ENCODE data around the gene CCDC3. TPM values are rescaled to one million over a fixed set of nuclear protein-coding genes. Genes with fewer than 3 reads are reported as not detected.

Gene CCDC3
- total RNA-seq (10.5 TPM), polyA plus RNA-seq (ENCODE audit: insufficient read depth in 1 of 8, insufficient read length in 8 of 8, low replicate concordance in 1 of 8) (10 to 100 TPM; 19.6 to 34.7 (median 22.5) TPM)
- long read RNA-seq, donor 1, partial matches to known transcripts, result 0 of 2 reads
- long read RNA-seq, donor 1, other reads (novel, unspliced or antisense), result 0 of 2 reads
- long read RNA-seq, donor 2, partial matches to known transcripts, result 0 of 2 reads
- long read RNA-seq, donor 2, other reads (novel, unspliced or antisense), result 0 of 2 reads
- long read RNA-seq, donor 3, transcript CCDC3-201 (3 exons, 2,731 nt), result major isoform, 11 of 11 reads
- long read RNA-seq, donor 3, partial matches to known transcripts, result 0 of 11 reads
- long read RNA-seq, donor 3, other reads (novel, unspliced or antisense), result 0 of 11 reads
- long read RNA-seq, donor 4, partial matches to known transcripts, result 0 of 1 reads
- long read RNA-seq, donor 4, other reads (novel, unspliced or antisense), result 0 of 1 reads
- long read RNA-seq, donor 5, transcript CCDC3-201 (3 exons, 2,731 nt), result major isoform, 14 of 14 reads
- long read RNA-seq, donor 5, partial matches to known transcripts, result 0 of 14 reads
- long read RNA-seq, donor 5, other reads (novel, unspliced or antisense), result 0 of 14 reads
- long read RNA-seq, donor 6, transcript CCDC3-201 (3 exons, 2,731 nt), result major isoform, 9 of 9 reads
- long read RNA-seq, donor 6, partial matches to known transcripts, result 0 of 9 reads
- long read RNA-seq, donor 6, other reads (novel, unspliced or antisense), result 0 of 9 reads
- long read RNA-seq, donor 7, transcript CCDC3-201 (3 exons, 2,731 nt), result major isoform, 7 of 7 reads
- long read RNA-seq, donor 7, partial matches to known transcripts, result 0 of 7 reads
- long read RNA-seq, donor 7, other reads (novel, unspliced or antisense), result 0 of 7 reads
- long read RNA-seq, donor 8, partial matches to known transcripts, result 0 of 1 reads
- long read RNA-seq, donor 8, other reads (novel, unspliced or antisense), result 0 of 1 reads
- long read RNA-seq, donor 9, partial matches to known transcripts, result 0 of 3 reads
- long read RNA-seq, donor 9, other reads (novel, unspliced or antisense), result 0 of 3 reads
- long read RNA-seq, donor 10, transcript CCDC3-201 (3 exons, 2,731 nt), result major isoform, 5 of 5 reads
- long read RNA-seq, donor 10, partial matches to known transcripts, result 0 of 5 reads
- long read RNA-seq, donor 10, other reads (novel, unspliced or antisense), result 0 of 5 reads
- long read RNA-seq, donor 11, partial matches to known transcripts, result 0 of 4 reads
- long read RNA-seq, donor 11, other reads (novel, unspliced or antisense), result 0 of 4 reads

DNA sequence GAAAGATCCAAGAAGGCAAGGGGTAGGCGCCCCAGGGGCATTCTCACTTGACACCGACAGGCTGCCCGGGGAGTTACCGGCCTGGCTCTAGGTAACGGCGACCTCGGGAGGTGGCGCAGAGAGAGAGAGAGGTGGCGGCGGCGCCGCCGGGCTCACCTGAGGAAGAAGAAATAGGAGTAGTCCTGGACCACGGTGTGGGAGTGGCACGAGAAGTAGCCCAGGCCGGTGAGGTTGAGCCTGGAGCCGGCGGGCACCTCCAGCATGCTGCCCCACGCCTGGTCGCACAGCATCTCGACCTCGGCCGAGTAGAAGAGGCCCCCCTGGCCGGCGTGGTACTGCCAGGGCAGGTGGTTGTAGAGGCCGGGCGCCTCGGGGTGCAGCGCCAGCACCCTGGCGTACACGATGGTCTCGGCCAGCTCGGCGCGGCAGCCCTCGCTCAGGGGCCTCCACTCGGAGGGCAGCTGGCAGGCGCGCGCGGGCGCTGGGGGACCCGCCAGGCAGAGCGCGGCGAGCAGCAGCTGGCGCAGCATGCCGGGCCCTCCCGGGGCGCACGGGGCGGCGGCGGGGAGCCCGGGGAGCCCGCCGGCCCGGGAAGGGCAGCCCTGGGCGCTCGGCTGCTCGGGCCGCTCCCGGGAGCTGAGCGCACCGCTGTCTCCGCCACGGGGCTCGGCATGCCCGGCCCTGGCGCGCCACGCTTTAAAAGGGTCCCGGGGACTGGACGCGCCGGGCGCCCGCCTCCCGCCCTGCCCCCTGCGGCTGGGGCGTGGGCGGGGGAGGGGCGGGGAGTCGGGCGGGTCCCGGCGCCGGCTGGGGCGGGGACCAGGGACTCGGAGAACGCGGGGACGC is at the start of gene CCDC3:
CCDC3 (minus strand) TSS at position 673 of the 846 bp plus-strand sequence; CDS start at position 530, 143 bp downstream.
- no peaks in the 10 kb centered on the region for H3K36me3 ChIP-seq (ENCODE audit: control insufficient read depth, insufficient read depth, low read length)
- peaks cover 9% of the 10 kb centered on the region for H3K27me3 ChIP-seq (ENCODE audit: control insufficient read depth, insufficient read depth, low read length)
- no peaks in the 10 kb centered on the region for H3K9me3 ChIP-seq (replicated peaks; ENCODE audit: control insufficient read depth, low read depth, low read length)
- 2% methylated on average over 78 of the region's 93 CpGs for WGBS (ENCODE audit: insufficient coverage)
- H3K27ac ChIP-seq (ENCODE audit: low read length), result no peak within 1 kb of the TSS
- DNase-seq, result peak; percentile 49
- peaks cover 10% of the 10 kb centered on the region for H3K4me1 ChIP-seq (ENCODE audit: control insufficient read depth, insufficient read depth, low read length)
- peak within 1 kb of the TSS; percentile 47 for H3K4me3 ChIP-seq (ENCODE audit: low read length)

GRCh38 chr10:13051126-13051694 is 49.7 kb upstream of the CCDC3 start:
- no peak for DNase-seq
- Histone ChIP-seq H3K36me3 (ENCODE audit: control insufficient read depth, insufficient read depth, low read length) (no peaks in the 10 kb centered on the region), H3K4me3 (ENCODE audit: low read length) (no peak overlapping the region), H3K9me3 (replicated peaks; ENCODE audit: control insufficient read depth, low read depth, low read length) (no peaks in the 10 kb centered on the region), H3K27ac (ENCODE audit: low read length) (no peak overlapping the region), H3K4me1 (ENCODE audit: control insufficient read depth, insufficient read depth, low read length) (peaks cover 2% of the 10 kb centered on the region), H3K27me3 (ENCODE audit: control insufficient read depth, insufficient read depth, low read length) (no peaks in the 10 kb centered on the region)
- 50% methylated on average over 1 of the region's 7 CpGs for WGBS (ENCODE audit: insufficient coverage)

DNA sequence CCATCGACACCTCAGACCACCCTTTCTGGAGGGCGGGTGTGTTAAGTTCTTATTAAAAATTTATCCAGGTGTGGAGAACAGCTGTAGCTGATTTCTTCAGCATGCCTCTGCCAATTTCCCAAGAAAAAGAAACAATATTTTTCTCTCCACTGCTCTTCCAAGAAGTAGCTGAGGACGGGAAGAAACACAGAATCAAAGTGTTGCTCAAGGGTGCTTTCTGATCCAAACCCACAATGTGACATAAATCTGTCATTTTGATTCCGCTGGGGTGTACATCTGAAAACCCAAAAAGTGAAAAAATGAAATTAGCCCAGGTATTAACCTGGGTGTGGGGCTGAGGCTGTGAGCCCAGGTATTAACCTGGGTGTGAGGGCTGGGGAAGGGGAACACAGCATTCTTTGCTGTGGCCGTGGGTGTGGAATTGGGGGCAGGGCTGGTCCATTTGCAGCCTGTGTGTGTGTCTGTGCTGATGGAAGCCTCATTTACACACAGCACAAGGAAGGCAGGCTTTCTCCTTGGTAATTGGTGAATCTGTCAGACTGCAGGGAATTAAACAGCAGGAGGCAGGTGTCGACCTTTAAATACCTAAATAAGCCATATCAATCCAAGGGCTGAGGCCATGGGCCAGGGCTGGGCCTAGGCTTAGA is 48.4 kb upstream of the CCDC3 start:
- peak; percentile 50 for DNase-seq
- Histone ChIP-seq H3K9me3 (replicated peaks; ENCODE audit: control insufficient read depth, low read depth, low read length) (no peaks in the 10 kb centered on the region), H3K4me3 (ENCODE audit: low read length) (no peak overlapping the region), H3K27me3 (ENCODE audit: control insufficient read depth, insufficient read depth, low read length) (no peaks in the 10 kb centered on the region), H3K36me3 (ENCODE audit: control insufficient read depth, insufficient read depth, low read length) (no peaks in the 10 kb centered on the region), H3K27ac (ENCODE audit: low read length) (no peak overlapping the region), H3K4me1 (ENCODE audit: control insufficient read depth, insufficient read depth, low read length) (peaks cover 2% of the 10 kb centered on the region)
- no CpG with 5 or more reads among the region's 6 CpGs for WGBS (ENCODE audit: insufficient coverage)

- Histone ChIP-seq H3K9me3 (replicated peaks; ENCODE audit: control insufficient read depth, low read depth, low read length) (no peaks in the 10 kb centered on the region), H3K4me3 (ENCODE audit: low read length) (no peak overlapping the region), H3K27ac (ENCODE audit: low read length) (no peak overlapping the region), H3K4me1 (ENCODE audit: control insufficient read depth, insufficient read depth, low read length) (peaks cover 2% of the 10 kb centered on the region), H3K27me3 (ENCODE audit: control insufficient read depth, insufficient read depth, low read length) (no peaks in the 10 kb centered on the region), H3K36me3 (ENCODE audit: control insufficient read depth, insufficient read depth, low read length) (no peaks in the 10 kb centered on the region)
- WGBS (ENCODE audit: insufficient coverage), result no CpG with 5 or more reads among the region's 3 CpGs
- DNase-seq, result no peak
Observed at GRCh38 chr10:13048762-13049161, 47.2 kb upstream of the CCDC3 start.

DNA sequence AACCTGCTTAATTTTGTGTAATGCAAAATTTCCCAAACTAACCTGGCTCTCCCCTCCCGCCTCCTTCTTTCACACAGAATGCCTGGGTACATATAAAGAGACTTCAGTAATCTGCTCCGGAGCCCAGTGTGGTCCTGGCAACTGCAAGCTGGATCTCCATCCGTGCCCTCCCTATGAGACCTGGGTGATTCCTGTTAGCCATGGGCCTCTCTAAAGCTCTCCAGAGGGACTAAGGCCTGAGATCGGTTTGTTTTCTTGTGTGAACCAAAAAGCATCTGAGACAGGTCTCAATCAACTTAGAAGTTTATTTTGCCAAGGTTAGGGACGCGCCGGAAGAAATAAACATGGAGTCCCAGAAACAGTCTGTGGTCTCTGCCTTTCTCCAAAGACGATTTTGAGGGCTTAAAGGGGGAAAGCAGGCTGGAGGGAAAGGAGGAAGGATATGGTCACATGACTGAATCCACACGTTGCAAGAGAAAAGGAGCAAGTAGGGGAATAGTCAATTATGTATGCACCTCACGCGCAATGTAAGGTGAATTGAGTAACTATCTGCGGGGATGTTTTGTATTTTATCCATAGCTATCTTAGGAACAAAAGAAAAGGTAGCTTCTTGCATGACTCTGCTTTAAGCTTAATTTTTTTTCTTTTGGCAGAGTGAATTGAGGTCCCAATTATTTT is 46.2 kb upstream of the CCDC3 start:
- Histone ChIP-seq H3K9me3 (replicated peaks; ENCODE audit: control insufficient read depth, low read depth, low read length) (no peaks in the 10 kb centered on the region), H3K4me3 (ENCODE audit: low read length) (no peak overlapping the region), H3K4me1 (ENCODE audit: control insufficient read depth, insufficient read depth, low read length) (peaks cover 2% of the 10 kb centered on the region), H3K27ac (ENCODE audit: low read length) (no peak overlapping the region), H3K36me3 (ENCODE audit: control insufficient read depth, insufficient read depth, low read length) (no peaks in the 10 kb centered on the region), H3K27me3 (ENCODE audit: control insufficient read depth, insufficient read depth, low read length) (no peaks in the 10 kb centered on the region)
- whole genome bisulfite sequencing (ENCODE audit: insufficient coverage), result 56% methylated on average over 8 of the region's 12 CpGs
- no peak for DNase-seq

DNA sequence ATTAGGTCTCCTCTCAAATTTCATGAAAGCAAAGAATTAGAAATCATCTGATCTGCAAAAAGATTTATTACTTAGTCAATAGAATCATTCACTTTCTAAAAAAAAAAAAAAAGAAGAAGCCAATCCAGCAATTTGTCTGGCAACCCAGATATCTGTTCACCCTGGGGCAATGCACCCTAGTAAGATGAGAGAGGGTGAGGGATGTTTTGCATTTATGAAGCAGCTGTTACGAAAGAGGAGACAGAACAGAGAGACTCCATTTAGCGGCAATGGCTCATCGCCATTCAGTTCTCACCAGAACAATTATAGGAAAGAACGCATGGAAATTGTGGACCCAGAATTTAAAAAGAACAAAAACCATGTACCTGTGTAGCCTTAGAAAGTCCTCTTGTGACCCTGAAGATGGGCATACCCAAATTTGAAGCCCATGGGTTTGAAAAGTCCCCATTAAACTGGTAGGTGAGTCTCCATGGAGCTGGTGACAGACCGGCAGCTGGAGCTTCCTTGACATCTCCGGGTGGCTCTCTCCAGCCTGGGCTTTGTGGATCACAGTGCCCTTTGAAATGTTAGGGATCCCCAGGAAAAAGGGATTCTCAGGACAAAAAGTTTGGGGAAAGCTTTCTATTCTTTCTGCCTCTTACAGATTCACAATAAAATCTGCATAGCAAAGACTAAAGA is 45.5 kb upstream of the CCDC3 start:
- DNase-seq, result no peak
- no peaks in the 10 kb centered on the region for H3K27me3 ChIP-seq (ENCODE audit: control insufficient read depth, insufficient read depth, low read length)
- 94% methylated on average over 3 of the region's 6 CpGs for WGBS (ENCODE audit: insufficient coverage)
- no peak overlapping the region for H3K27ac ChIP-seq (ENCODE audit: low read length)
- H3K4me3 ChIP-seq (ENCODE audit: low read length), result no peak overlapping the region
- H3K36me3 ChIP-seq (ENCODE audit: control insufficient read depth, insufficient read depth, low read length), result no peaks in the 10 kb centered on the region
- H3K4me1 ChIP-seq (ENCODE audit: control insufficient read depth, insufficient read depth, low read length), result peaks cover 2% of the 10 kb centered on the region
- no peaks in the 10 kb centered on the region for H3K9me3 ChIP-seq (replicated peaks; ENCODE audit: control insufficient read depth, low read depth, low read length)

- Histone ChIP-seq H3K9me3 (replicated peaks; ENCODE audit: control insufficient read depth, low read depth, low read length) (no peaks in the 10 kb centered on the region), H3K27me3 (ENCODE audit: control insufficient read depth, insufficient read depth, low read length) (no peaks in the 10 kb centered on the region), H3K4me3 (ENCODE audit: low read length) (no peak overlapping the region), H3K27ac (ENCODE audit: low read length) (no peak overlapping the region), H3K36me3 (ENCODE audit: control insufficient read depth, insufficient read depth, low read length) (no peaks in the 10 kb centered on the region), H3K4me1 (ENCODE audit: control insufficient read depth, insufficient read depth, low read length) (peaks cover 2% of the 10 kb centered on the region)
- no peak for DNase-seq
- no CpG with 5 or more reads among the region's 2 CpGs for WGBS (ENCODE audit: insufficient coverage)
Observed at GRCh38 chr10:13043520-13043919, 42.0 kb upstream of the CCDC3 start.

DNA sequence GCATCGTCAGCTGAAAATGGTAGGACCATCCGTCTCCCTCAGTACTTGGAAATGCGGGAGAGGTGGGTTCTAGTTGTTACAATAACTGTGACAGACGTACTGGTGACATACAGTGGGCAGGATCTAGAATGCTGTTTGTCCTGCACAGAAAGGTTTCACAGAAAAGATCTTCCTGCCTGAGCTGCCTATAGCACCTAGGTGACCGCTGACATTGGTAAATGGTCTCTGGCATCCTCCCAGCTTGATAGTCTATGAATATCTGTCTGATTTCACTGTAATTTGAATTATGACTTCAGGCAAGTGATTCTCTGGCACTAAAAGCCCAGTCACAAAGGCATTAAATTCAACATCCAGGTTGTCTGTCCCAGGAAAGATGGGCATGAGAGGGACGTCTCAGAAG is 38.2 kb upstream of the CCDC3 start:
- Histone ChIP-seq H3K9me3 (replicated peaks; ENCODE audit: control insufficient read depth, low read depth, low read length) (no peaks in the 10 kb centered on the region), H3K4me1 (ENCODE audit: control insufficient read depth, insufficient read depth, low read length) (no peaks in the 10 kb centered on the region), H3K27me3 (ENCODE audit: control insufficient read depth, insufficient read depth, low read length) (no peaks in the 10 kb centered on the region), H3K27ac (ENCODE audit: low read length) (no peak overlapping the region), H3K4me3 (ENCODE audit: low read length) (no peak overlapping the region), H3K36me3 (ENCODE audit: control insufficient read depth, insufficient read depth, low read length) (no peaks in the 10 kb centered on the region)
- WGBS (ENCODE audit: insufficient coverage), result 47% methylated on average over 5 of the region's 6 CpGs
- DNase-seq, result no peak

All from muscle of leg (tissue), 16 donors.